ENCODE data around the gene HNF1A.

DNA sequence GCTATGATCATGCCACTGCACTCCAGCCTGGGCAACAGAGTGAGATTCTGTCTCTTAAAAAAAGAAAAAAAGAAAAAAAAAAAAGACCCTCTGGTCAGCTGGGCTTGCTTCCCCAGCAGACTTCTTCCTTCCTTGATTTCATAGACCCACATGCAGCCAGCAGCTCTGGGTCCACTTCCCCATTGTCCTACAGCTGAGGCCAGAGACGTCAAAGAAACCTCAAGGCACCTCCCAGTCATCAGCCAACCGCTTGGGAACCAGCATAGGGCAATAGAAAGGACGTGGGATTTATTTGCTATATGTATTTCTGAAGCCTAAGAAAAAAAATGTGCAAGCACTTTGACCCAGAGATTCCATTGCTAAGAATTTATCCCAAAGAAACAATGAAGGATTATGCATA is 38.8 kb upstream of the HNF1A start:
- no peak for TF ChIP-seq POLR2A (IDR thresholded peaks at IDR 0.05; ENCODE audit: low read depth, low read length)
- no peak for TF ChIP-seq TAF1 (IDR thresholded peaks at IDR 0.05; ENCODE audit: borderline replicate concordance, low read depth, low read length)
